NCI-H187 (cell line): Measurements from ENCODE around the gene IFITM10.

Source experiments
- DNase-seq, 2 experiments: peaks; one replicate each; lab custom pipeline; 2025; lab: John Stamatoyannopoulos, UW

Gene IFITM10

GRCh38 chr11:1763796-1764661, 13.6 kb upstream of the IFITM10 start, which contains the start of gene CTSD:
CTSD (minus strand) TSS chr11:1763927; CDS start chr11:1763859, 68 bp downstream.
- peak; percentile 36 to 80 for DNase-seq

GRCh38 chr11:1763336-1763795, 13.0 kb upstream of the IFITM10 start:
- no peak for DNase-seq

GRCh38 chr11:1762537-1763302, 12.3 kb upstream of the IFITM10 start:
- no peak for DNase-seq

GRCh38 chr11:1761857-1762536, 11.6 kb upstream of the IFITM10 start:
- DNase-seq = no peak

- DNase-seq = no peak
These were observed 10.9 kb upstream of the IFITM10 start for GRCh38 chr11:1761110-1761856.

- no peak for DNase-seq
These were observed 10.1 kb upstream of the IFITM10 start for GRCh38 chr11:1760351-1761109.

GRCh38 chr11:1759851-1760220, 9.4 kb upstream of the IFITM10 start:
- no peak for DNase-seq

GRCh38 chr11:1759151-1759850, 8.9 kb upstream of the IFITM10 start:
- no peak for DNase-seq

GRCh38 chr11:1758611-1759150, 8.3 kb upstream of the IFITM10 start:
- no peak for DNase-seq

- DNase-seq = no peak
These were observed 7.6 kb upstream of the IFITM10 start for GRCh38 chr11:1757861-1758610.

GRCh38 chr11:1756791-1757771, 6.7 kb upstream of the IFITM10 start:
- DNase-seq = no peak

- DNase-seq = no peak
These were observed 5.5 kb upstream of the IFITM10 start for GRCh38 chr11:1755692-1756561.

GRCh38 chr11:1755344-1755691, 4.9 kb upstream of the IFITM10 start:
- DNase-seq = no peak

- DNase-seq = no peak
These were observed 4.2 kb upstream of the IFITM10 start for GRCh38 chr11:1754376-1755150.

- no peak for DNase-seq
These were observed 3.5 kb upstream of the IFITM10 start for GRCh38 chr11:1753929-1754305.

GRCh38 chr11:1753229-1753928, 3.0 kb upstream of the IFITM10 start:
- no peak for DNase-seq
